DND-41 (cell line): Measurements from ENCODE around the gene CD2AP.

ENCODE experiments used
- ATAC-seq: fragments of 200-7000 bp; cut with Tn5 transposase; 3 replicates; pipeline ENCODE4 v1.9.1; 2021; ENCODE audit warnings: low read depth; ENCODE audit not compliant: insufficient read depth
- DNase-seq: peaks from one replicate; pipeline ENCODE4 v3.0.0-alpha.2; 2020
- H2AFZ ChIP-seq: 2 replicates; pipeline ENCODE4 v1.6.0; 2012; ENCODE audit warnings: low read depth, low read length
- H3K27ac ChIP-seq: 2 replicates; pipeline ENCODE4 v1.5.1; 2012; ENCODE audit warnings: low read length, inconsistent platforms
- H3K27me3 ChIP-seq: fragments of 200-600 bp; sonication (generic); 2 replicates; pipeline ENCODE4 v1.6.0; 2012; ENCODE audit warnings: low read length, mild to moderate bottlenecking, inconsistent platforms; ENCODE audit not compliant: insufficient read depth, poor library complexity
- H3K36me3 ChIP-seq: 2 replicates; pipeline ENCODE4 v1.5.1; 2012; ENCODE audit warnings: low read length, inconsistent platforms; ENCODE audit not compliant: insufficient read depth
- H3K4me1 ChIP-seq: 2 replicates; pipeline ENCODE4 v1.5.1; 2012; ENCODE audit warnings: mild to moderate bottlenecking, low read length; ENCODE audit not compliant: insufficient read depth
- H3K4me2 ChIP-seq: 2 replicates; pipeline ENCODE4 v1.6.0; 2012; ENCODE audit warnings: mild to moderate bottlenecking, moderate library complexity, low read length, inconsistent platforms; ENCODE audit not compliant: insufficient read depth
- H3K4me3 ChIP-seq, 2 experiments: fragments of 200-600 bp in 1 of 2; shearing (Covaris generic) in 1 of 2; 2 replicates each; pipeline ENCODE4 v1.5.1; 2012 to 2016; ENCODE audit warnings: inconsistent platforms in 2 of 2, low read length in 2 of 2, mild to moderate bottlenecking in 2 of 2, low read depth in 1 of 2, moderate library complexity in 1 of 2
- H3K79me2 ChIP-seq: 2 replicates; pipeline ENCODE4 v1.6.0; 2012; ENCODE audit warnings: low read length, inconsistent platforms; ENCODE audit not compliant: insufficient read depth
- H3K9ac ChIP-seq: 2 replicates; pipeline ENCODE4 v1.6.0; 2012; ENCODE audit warnings: low read depth, mild to moderate bottlenecking, inconsistent platforms, low read length, moderate library complexity
- H3K9me3 ChIP-seq: 2 replicates; pipeline ENCODE4 v1.5.1; 2012; ENCODE audit warnings: low read length, moderate library complexity, mild to moderate bottlenecking, inconsistent platforms; ENCODE audit not compliant: insufficient read depth, severe bottlenecking
- H4K20me1 ChIP-seq: 2 replicates; pipeline ENCODE4 v1.6.0; 2012; ENCODE audit warnings: low read length; ENCODE audit not compliant: insufficient read depth
- EZH2 ChIP-seq: IDR thresholded peaks from 3 replicates; pipeline ENCODE4 v1.6.1; 2012; ENCODE audit warnings: borderline replicate concordance, low read depth, mild to moderate bottlenecking, moderate library complexity, low read length, inconsistent platforms; ENCODE audit not compliant: severe bottlenecking
- TF ChIP-seq, protein P1 (sequence below): IDR thresholded peaks from 2 replicates; pipeline ENCODE4 v1.5.1; 2012; ENCODE audit warnings: borderline replicate concordance, low read length, moderate library complexity, mild to moderate bottlenecking; ENCODE audit not compliant: poor library complexity, severe bottlenecking; ENCODE audit errors: extremely low read depth

The CD2AP gene

DNA sequence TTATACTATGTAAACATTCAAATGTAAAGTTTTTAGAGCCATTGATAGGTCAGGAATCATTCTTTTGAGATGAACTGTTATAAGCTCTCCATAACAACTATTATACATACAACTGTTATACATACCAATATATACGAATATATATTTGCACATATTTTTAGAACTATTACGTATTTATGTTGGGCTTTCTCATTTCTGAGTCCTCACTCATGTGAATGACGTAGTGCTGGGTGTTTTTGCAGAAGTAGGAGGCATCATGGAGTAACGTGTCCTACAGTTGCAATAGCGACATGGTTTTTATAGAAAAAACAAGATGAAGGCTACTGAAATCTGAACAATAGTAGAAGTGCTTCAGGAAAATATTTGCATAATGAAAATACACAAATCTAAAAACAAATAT lies 184.4 kb downstream of the CD2AP start:
- Histone ChIP-seq H3K4me2 (no peak overlapping the region), H3K36me3 (no peaks in the 10 kb centered on the region), H3K9ac (no peak overlapping the region), H4K20me1 (no peaks in the 10 kb centered on the region), H3K79me2 (no peaks in the 10 kb centered on the region), H3K27me3 (no peaks in the 10 kb centered on the region), H3K4me1 (no peaks in the 10 kb centered on the region), H2AFZ (no peak overlapping the region), H3K4me3 (no peak overlapping the region), H3K9me3 (no peaks in the 10 kb centered on the region), H3K27ac (no peak overlapping the region)
- no peak for DNase-seq
- no peak for ATAC-seq
- TF ChIP-seq, protein P1, sequence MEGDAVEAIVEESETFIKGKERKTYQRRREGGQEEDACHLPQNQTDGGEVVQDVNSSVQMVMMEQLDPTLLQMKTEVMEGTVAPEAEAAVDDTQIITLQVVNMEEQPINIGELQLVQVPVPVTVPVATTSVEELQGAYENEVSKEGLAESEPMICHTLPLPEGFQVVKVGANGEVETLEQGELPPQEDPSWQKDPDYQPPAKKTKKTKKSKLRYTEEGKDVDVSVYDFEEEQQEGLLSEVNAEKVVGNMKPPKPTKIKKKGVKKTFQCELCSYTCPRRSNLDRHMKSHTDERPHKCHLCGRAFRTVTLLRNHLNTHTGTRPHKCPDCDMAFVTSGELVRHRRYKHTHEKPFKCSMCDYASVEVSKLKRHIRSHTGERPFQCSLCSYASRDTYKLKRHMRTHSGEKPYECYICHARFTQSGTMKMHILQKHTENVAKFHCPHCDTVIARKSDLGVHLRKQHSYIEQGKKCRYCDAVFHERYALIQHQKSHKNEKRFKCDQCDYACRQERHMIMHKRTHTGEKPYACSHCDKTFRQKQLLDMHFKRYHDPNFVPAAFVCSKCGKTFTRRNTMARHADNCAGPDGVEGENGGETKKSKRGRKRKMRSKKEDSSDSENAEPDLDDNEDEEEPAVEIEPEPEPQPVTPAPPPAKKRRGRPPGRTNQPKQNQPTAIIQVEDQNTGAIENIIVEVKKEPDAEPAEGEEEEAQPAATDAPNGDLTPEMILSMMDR, result no peak
- no peak for TF ChIP-seq EZH2

DNA sequence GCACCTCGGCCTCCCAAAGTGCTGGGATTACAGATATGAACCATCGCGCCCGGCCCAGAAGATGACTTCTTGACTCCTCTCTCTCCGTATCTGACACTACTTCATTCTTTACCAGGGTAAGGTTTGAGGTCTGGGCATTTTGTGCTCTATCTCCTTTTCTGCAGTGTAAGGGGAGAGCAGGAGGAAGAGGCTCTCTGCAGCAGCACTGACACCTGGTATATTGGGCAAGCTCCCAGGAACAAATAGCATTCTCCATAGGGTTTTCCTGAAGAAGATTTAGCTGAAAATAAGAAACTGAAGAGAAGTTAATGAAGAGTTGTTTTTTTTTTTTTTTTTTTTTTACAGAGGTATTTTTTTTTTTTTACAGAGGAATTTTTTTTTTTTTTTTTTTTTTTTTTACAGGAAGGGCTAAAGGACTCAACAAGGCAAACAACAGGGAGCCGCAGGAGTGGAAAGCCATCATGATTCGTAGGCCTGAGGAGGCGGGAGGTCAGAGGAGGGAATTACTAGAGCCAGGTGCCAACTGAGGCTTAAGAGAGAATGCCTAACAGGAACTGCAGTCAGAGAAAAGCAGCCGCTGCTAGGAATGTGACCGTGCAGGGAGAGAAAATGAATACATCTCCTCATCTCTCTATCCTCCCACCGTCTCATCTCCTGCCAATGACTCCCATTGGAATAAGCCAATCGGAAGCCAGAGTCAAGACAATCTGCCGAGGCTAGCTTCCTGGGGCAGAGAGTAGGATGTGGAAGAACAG lies 186.1 kb downstream of the CD2AP start:
- no peaks in the 10 kb centered on the region for H3K27me3 ChIP-seq
- no peak for ATAC-seq
- no peaks in the 10 kb centered on the region for H3K79me2 ChIP-seq
- no peak overlapping the region for H3K27ac ChIP-seq
- H3K36me3 ChIP-seq, result no peaks in the 10 kb centered on the region
- TF ChIP-seq EZH2, result no peak
- TF ChIP-seq, protein P1, result no peak
- no peak overlapping the region for H2AFZ ChIP-seq
- no peak for DNase-seq
- H3K9ac ChIP-seq, result no peak overlapping the region
- no peaks in the 10 kb centered on the region for H3K4me1 ChIP-seq
- no peak overlapping the region for H3K4me2 ChIP-seq
- no peak overlapping the region for H3K4me3 ChIP-seq
- H3K9me3 ChIP-seq, result no peaks in the 10 kb centered on the region
- no peaks in the 10 kb centered on the region for H4K20me1 ChIP-seq

DNA sequence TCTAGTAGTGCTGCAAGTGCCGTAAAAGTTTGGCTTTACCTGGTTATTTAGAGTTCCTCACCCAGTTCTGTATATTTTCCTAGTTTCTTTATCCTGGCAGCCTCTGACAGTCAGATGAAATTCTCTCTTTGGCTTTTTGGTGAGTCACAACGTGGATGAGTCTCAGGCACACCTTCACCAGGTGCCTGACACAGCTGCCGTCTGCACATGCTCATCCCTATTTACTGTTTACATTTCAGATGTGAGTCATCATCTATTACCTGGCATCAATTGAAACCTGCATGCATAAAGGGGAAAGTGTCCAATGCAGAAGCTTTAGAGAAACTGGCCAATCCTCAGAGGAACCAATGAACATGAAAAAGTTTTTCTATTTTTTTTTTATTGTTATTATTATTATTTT lies 187.5 kb downstream of the CD2AP start:
- Histone ChIP-seq H2AFZ (no peak overlapping the region), H3K9ac (no peak overlapping the region), H3K9me3 (no peaks in the 10 kb centered on the region), H4K20me1 (no peaks in the 10 kb centered on the region), H3K4me2 (no peak overlapping the region), H3K79me2 (no peaks in the 10 kb centered on the region), H3K4me1 (no peaks in the 10 kb centered on the region), H3K27ac (no peak overlapping the region), H3K27me3 (no peaks in the 10 kb centered on the region), H3K4me3 (no peak overlapping the region), H3K36me3 (no peaks in the 10 kb centered on the region)
- TF ChIP-seq, protein P1, result no peak
- TF ChIP-seq EZH2, result no peak
- DNase-seq (no peak), ATAC-seq (no peak)
